Activated B cell treated with CpG ODN at 0.5 μM for 24 hours (primary cell): ENCODE measurements around the gene RIC3. TPM values are rescaled to one million over a fixed set of nuclear protein-coding genes. Genes with fewer than 3 reads are reported as not detected.
A peak's percentile ranks its signal among the peaks of the same experiment; 100 is the strongest.

ENCODE experiments used
- ATAC-seq: fragments of 200-7000 bp; cut with Tn5 transposase; one replicate; pipeline ENCODE4 v1.10.0; 2021; ENCODE audit warnings: low read depth, mild to moderate bottlenecking, moderate library complexity
- CTCF ChIA-PET: fragments of 350-600 bp; sonication (Branson Sonifier 250); formaldehyde crosslinking; loops from one replicate; lab custom pipeline; 2021; ENCODE audit warnings: antibody characterized with exemption; lab: Charles Lee
- POLR2A ChIA-PET: fragments of 350-600 bp; sonication (Branson Sonifier 250); formaldehyde crosslinking; loops from one replicate; lab custom pipeline; 2021; ENCODE audit warnings: antibody characterized with exemption; lab: Charles Lee
- DNase-seq: peaks from one replicate; pipeline ENCODE4 v3.0.0; 2022
- H3K27ac Mint-ChIP-seq: one replicate; pipeline ENCODE4 v1.8.0; 2020; ENCODE audit warnings: mixed read lengths
- H3K27me3 Mint-ChIP-seq: one replicate; pipeline ENCODE4 v1.8.0; 2021; ENCODE audit warnings: mixed read lengths
- H3K36me3 Mint-ChIP-seq: one replicate; pipeline ENCODE4 v1.8.0; 2021; ENCODE audit warnings: low read depth, mixed read lengths
- H3K4me1 Mint-ChIP-seq: one replicate; pipeline ENCODE4 v1.8.0; 2021; ENCODE audit warnings: mixed read lengths
- H3K4me3 Mint-ChIP-seq: one replicate; pipeline ENCODE4 v1.8.0; 2020; ENCODE audit warnings: mild to moderate bottlenecking, mixed read lengths
- H3K9me3 Mint-ChIP-seq: one replicate; pipeline ENCODE4 v1.8.0; 2020; ENCODE audit warnings: mixed read lengths
- intact Hi-C: fragments of 100-400 bp; cut with micrococcal nuclease; formaldehyde crosslinking; loops from one replicate; pipeline ENCODE4 v1.15.1; 2024
- total RNA-seq: library from RNA; stranded (reverse); gene quantifications from 2 replicates; pipeline ENCODE4 v1.2.3, GENCODE V29; 2022
- TF ChIP-seq, protein P1 (sequence below): fragments of 200-600 bp; IDR thresholded peaks from one replicate; pipeline ENCODE4 v1.8.0; 2022; ENCODE audit warnings: antibody characterized with exemption, mild to moderate bottlenecking

RIC3 gene
- total RNA-seq, 1 donor from 2014 or later: 52.8 TPM

DNA sequence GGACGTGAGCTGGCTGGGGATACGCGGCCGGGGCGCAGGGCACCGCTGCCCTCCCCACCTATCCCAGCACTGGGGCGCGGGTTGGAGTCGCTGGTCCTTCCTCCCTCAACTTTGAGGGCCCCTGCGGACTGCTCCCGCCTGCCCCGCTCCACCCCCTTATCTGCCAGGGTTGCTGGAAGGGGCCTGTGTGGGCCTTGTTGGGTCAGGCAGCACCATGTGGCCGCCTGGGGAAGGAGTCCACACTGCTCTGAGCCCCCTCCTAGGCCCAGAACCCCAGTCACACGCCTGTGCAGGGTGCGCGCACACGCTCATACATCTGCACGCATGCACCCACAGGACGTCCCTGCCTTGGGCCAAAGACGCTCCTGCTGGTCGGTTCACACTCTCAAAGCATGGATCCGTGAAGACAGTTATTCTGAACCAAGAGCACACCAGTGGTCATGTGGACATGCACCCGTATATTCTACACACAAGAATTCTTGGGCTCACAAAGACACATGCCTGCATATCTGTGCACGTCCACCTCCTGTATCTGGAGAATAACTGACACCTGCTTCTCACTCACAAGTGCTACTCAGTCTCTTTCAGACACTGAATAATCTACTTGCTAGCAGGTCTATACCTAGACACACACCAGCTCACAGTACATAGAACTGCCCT, 87.1 kb downstream of the RIC3 start:
- Mint-ChIP-seq H3K27me3 (peaks cover 57% of the 10 kb centered on the region), H3K9me3 (no peaks in the 10 kb centered on the region), H3K36me3 (no peaks in the 10 kb centered on the region), H3K4me1 (peaks cover 7% of the 10 kb centered on the region), H3K27ac (no peak overlapping the region), H3K4me3 (peak overlapping the region; percentile 51)
- ChIA-PET POLR2A (no interaction called here), CTCF (interaction anchor here (0.5 to 1.3 kb wide), 2 partner anchors 13 to 18 kb away, joined by 3 to 4 read pairs; no protein-coding TSS in a partner anchor)
- TF ChIP-seq, protein P1, sequence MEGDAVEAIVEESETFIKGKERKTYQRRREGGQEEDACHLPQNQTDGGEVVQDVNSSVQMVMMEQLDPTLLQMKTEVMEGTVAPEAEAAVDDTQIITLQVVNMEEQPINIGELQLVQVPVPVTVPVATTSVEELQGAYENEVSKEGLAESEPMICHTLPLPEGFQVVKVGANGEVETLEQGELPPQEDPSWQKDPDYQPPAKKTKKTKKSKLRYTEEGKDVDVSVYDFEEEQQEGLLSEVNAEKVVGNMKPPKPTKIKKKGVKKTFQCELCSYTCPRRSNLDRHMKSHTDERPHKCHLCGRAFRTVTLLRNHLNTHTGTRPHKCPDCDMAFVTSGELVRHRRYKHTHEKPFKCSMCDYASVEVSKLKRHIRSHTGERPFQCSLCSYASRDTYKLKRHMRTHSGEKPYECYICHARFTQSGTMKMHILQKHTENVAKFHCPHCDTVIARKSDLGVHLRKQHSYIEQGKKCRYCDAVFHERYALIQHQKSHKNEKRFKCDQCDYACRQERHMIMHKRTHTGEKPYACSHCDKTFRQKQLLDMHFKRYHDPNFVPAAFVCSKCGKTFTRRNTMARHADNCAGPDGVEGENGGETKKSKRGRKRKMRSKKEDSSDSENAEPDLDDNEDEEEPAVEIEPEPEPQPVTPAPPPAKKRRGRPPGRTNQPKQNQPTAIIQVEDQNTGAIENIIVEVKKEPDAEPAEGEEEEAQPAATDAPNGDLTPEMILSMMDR: no peak
- DNase-seq: no peak
- ATAC-seq: no peak
- intact Hi-C loops: no loop called here

DNA sequence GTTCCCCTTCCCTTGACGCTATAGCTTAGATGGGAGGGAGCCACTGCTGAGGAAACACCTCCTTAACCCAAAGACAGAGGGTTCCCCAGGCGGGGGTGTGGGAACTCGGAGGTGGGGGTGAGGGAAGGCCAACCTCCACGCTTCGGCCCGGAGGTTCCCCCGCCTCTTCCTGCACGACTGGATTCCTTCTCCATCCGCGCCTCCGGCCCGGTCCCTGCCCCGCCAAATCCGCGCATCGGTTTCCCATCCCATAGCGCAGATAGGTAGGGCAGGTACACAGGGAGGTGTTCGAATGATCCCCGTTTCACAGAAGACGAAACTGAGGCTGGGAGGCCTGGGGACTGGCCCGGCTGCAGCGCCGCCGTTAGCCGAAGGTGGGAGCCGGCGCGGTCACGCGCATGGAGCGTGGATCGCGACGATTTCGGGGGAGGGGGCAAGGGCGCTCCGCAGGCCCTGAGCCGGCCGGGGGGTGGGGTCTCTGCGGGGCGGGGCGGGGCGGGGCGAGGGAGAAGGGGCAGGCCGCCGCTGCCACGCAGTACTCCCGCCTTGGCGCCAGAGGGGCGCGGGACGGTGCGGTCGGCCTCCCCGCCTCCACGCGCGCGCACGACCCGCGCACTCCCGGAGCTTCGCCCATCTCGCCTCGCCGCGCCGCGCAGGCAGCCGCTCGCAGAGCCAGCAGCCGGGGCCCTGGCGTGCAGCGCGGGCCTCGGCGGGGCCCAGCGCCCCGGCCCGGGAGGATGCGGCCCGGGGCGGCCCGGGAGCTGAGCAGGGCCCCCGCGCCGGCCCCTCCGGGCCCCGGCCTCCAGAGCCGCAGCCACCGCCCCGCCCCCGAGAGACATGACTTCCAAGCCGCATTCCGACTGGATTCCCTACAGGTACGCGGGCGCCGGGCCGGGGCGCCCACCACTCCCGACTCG, 87.9 kb downstream of the RIC3 start, which contains the start of gene TUB:
Gene TUB, plus strand, starts transcription at position 538 of the 917 bp plus-strand sequence. Its CDS starts 300 bp downstream, at position 838.
- Mint-ChIP-seq H3K9me3 (no peaks in the 10 kb centered on the region), H3K4me3 (peak within 1 kb of the TSS; percentile 62), H3K27me3 (peaks cover 54% of the 10 kb centered on the region), H3K27ac (no peak within 1 kb of the TSS), H3K36me3 (no peaks in the 10 kb centered on the region), H3K4me1 (peaks cover 7% of the 10 kb centered on the region)
- TF ChIP-seq, protein P1: no peak
- no peak for DNase-seq
- peak; percentile 31 for ATAC-seq
- ChIA-PET CTCF (interaction anchor here (3.2 kb wide), 1 partner anchor 18 kb away, joined by 12 read pairs; no protein-coding TSS in a partner anchor), POLR2A (no interaction called here)
- intact Hi-C loops: no loop called here

DNA sequence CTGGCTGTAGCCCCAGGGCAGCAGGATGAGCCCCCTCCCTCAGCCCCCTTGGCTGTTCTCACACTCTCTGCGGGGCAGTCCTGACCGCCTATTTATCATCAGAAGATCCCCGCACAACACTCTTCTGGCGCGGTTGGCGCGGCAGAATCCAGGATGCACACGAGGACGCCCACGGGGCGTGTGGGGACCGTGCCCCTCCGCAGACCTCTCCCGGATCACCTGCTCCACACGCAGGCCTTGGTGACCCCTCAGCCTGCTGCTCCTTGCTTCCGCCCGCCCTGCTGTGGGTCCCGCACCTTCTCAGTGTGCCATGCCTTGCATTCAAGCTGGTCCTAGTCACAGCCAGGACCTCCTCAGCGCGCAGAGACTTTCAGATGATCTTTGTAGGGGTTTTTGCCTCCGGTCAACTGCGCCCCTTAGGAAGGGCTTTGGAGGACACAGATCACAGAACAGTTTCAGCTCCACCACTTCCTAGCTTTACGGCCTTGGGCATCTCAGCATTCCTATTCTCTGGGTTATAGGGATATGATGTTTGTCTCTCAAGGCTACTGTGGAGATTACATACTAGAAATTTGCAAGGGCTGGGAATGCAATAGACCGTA, 88.7 kb downstream of the RIC3 start:
- ATAC-seq (no peak), DNase-seq (no peak)
- Mint-ChIP-seq H3K27ac (no peak overlapping the region), H3K27me3 (peaks cover 50% of the 10 kb centered on the region), H3K36me3 (no peaks in the 10 kb centered on the region), H3K4me3 (peak overlapping the region; percentile 62), H3K4me1 (peaks cover 7% of the 10 kb centered on the region), H3K9me3 (no peaks in the 10 kb centered on the region)
- intact Hi-C loops: no loop called here
- TF ChIP-seq, protein P1: no peak
- ChIA-PET POLR2A (no interaction called here), CTCF (interaction anchor here (3.2 kb wide), 1 partner anchor 19 kb away, joined by 12 read pairs; no protein-coding TSS in a partner anchor)

DNA sequence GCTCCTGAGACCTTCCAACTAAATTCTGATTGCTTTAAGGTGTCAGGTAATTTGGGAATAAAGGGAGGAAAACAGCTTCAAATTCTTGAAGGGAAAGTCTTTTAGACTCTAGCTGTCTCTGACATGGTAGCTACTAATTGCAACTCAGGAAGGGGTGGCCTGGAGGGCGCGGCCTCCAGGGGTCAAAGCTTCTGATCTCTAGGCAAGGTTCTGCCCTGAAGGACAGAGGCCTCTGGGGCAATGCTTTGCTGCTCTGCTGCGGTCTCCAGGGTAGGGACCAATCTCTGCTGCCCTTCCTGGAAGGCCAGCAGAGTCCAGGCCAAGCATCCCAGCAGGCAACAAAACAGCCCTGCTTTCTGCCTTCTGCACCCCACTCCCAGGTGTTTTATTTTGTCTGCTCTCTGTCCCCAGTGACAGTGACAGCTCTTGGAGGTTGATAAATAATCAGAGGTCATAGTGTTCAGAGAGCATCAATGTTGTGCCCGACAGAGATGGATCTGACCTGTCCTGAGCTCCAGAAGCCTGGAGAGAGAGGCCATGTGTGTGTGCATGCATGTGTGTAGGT, 89.6 kb downstream of the RIC3 start:
- Mint-ChIP-seq H3K4me3 (no peak overlapping the region), H3K27me3 (peaks cover 48% of the 10 kb centered on the region), H3K27ac (no peak overlapping the region), H3K4me1 (peaks cover 7% of the 10 kb centered on the region), H3K9me3 (no peaks in the 10 kb centered on the region), H3K36me3 (no peaks in the 10 kb centered on the region)
- DNase-seq: no peak
- TF ChIP-seq, protein P1: no peak
- CTCF ChIA-PET: interaction anchor here (3.2 kb wide), 1 partner anchor 20 kb away, joined by 12 read pairs; no protein-coding TSS in a partner anchor
- intact Hi-C loops: no loop called here
- POLR2A ChIA-PET: no interaction called here
- ATAC-seq: no peak
